SK-N-MC (cell line): ENCODE measurements around the gene DEFB128.

Source experiments
- EZH2 ChIP-seq: fragments of 200-600 bp; sonication (generic); IDR thresholded peaks from one replicate; pipeline ENCODE4 v1.6.1; 2017; ENCODE audit warnings: antibody characterized with exemption
- FOXP2 ChIP-seq: optimal IDR thresholded peaks from 2 replicates; pipeline ENCODE3; 2011; ENCODE audit warnings: mild to moderate bottlenecking, moderate library complexity; ENCODE audit not compliant: insufficient read depth; ENCODE audit errors: extremely low read length, control extremely low read depth
- POLR2AphosphoS5 ChIP-seq: IDR thresholded peaks from 2 replicates; pipeline ENCODE4 v1.6.1; 2012; ENCODE audit warnings: mild to moderate bottlenecking, low read depth, low read length, borderline replicate concordance

DNA sequence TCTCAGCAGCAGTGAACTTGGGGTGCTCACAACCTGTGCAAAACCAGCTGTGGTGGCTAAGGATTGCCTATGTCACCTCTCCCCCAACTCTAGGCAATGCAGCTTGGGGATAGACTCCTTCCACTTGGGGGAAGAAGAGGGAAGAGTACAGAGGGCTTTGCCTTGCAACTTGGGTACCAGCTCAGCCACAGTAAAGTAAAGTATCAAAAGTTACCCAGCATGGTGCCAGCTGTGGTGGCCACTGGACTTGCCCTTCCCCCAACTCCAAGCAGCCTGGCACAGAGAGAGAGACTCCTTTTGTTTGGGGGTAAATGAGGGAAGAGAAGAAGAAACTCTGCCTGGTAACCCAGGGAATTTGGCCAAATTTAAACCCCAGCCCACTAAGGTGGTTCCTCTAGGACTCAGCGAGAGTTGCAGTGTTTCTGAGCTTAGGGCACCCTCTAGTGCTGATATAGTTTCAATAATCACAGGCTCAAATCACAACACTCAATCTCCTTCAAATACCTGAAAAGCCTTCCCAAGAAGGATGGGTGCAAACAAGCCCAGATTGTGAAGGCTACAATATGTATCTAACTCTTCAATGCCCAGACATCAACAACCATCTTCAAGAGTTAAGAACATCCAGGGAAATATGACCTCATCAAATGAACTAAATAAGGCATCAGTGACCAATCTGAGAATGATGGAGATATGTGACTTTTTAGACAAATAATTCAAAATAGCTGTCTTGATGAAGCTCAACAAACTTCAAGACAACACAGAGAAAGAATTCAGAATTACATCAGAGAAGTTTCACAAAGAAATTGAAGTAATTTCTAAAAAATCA is 30.0 kb upstream of the DEFB128 start:
- no peak for TF ChIP-seq FOXP2
- TF ChIP-seq POLR2AphosphoS5 = no peak
- TF ChIP-seq EZH2 = no peak
